ENCODE results near the gene XAF1.

XAF1 gene, protein sequence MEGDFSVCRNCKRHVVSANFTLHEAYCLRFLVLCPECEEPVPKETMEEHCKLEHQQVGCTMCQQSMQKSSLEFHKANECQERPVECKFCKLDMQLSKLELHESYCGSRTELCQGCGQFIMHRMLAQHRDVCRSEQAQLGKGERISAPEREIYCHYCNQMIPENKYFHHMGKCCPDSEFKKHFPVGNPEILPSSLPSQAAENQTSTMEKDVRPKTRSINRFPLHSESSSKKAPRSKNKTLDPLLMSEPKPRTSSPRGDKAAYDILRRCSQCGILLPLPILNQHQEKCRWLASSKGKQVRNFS

DNA sequence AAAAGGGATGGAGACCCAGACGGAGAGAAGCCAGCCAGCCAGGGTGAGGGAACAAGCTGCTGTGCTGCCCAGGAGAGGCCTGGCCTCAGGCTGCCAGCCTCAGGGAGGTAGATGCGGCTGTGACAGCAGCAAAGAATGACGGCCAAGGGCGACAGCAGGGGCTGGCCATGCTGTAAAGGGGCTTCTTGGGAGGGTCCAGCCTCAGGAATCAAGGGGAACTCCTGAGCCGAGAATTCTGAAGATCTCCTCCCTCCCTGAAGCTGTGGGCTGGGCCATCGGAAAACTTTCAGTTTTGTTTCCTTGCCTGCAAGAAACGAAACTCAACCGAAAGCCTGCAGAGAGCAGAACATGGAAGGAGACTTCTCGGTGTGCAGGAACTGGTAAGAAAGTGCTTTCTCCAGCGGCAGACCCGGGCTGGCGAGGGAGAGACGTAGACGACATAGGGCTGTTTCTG, at the start of gene XAF1:
XAF1 (plus strand) TSS at position 316 of the 454 bp plus-strand sequence; CDS start at position 349, 33 bp downstream.
- FAIRE-seq (no peak), DNase-seq (ENCODE audit: insufficient read length, low spot score) (no peak)
- TF ChIP-seq, protein P1, sequence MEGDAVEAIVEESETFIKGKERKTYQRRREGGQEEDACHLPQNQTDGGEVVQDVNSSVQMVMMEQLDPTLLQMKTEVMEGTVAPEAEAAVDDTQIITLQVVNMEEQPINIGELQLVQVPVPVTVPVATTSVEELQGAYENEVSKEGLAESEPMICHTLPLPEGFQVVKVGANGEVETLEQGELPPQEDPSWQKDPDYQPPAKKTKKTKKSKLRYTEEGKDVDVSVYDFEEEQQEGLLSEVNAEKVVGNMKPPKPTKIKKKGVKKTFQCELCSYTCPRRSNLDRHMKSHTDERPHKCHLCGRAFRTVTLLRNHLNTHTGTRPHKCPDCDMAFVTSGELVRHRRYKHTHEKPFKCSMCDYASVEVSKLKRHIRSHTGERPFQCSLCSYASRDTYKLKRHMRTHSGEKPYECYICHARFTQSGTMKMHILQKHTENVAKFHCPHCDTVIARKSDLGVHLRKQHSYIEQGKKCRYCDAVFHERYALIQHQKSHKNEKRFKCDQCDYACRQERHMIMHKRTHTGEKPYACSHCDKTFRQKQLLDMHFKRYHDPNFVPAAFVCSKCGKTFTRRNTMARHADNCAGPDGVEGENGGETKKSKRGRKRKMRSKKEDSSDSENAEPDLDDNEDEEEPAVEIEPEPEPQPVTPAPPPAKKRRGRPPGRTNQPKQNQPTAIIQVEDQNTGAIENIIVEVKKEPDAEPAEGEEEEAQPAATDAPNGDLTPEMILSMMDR (IDR thresholded peaks at IDR 0.05; ENCODE audit: insufficient read depth, missing control alignments): no peak

DNA sequence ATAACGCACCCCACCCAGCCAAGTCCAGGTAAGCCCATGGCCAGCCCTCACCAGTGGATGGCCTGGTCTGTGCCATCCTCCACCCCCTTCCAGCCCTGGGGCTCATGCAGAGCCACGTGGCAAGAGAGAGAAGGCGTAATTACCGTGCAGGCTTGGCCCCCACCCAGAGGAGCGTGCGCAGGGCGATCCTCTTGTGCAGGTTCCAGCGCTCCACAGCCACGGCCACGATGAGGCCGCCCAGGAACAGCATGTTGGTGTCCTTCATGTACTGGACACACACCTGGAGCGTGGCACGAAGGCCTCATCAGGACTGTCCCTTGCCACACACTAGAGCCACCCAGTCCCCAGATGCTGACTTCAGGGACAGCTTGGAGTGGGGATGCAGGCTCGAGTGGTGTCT, 49.3 kb upstream of the XAF1 start:
- FAIRE-seq (no peak), DNase-seq (ENCODE audit: insufficient read length, low spot score) (no peak)

DNA sequence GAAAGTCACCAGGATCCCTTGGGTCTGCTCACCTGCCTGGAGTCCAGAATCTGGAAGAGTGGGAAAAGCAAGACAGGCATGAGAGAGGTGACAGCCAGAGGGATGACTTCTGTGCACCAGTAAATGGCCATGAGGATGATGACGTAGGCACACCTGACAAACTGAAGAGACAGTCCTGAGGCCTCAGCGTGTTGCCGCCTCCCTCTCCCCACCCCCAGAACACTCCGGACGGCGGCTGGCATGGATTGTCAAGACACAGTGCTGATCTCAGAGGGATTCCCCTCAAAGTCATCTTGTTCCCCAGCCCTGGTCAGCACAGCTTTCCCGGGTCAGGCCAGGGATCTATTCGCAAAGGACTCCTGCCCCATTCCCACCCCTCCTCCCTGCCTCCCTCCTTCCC, 48.9 kb upstream of the XAF1 start:
- TF ChIP-seq, protein P1 (IDR thresholded peaks at IDR 0.05; ENCODE audit: insufficient read depth, missing control alignments): no peak
- DNase-seq (ENCODE audit: insufficient read length, low spot score) (no peak), FAIRE-seq (no peak)

More for the DNA sequence above, 49.3 kb upstream of the XAF1 start:
- TF ChIP-seq, protein P1 (IDR thresholded peaks at IDR 0.05; ENCODE audit: insufficient read depth, missing control alignments): no peak

DNA sequence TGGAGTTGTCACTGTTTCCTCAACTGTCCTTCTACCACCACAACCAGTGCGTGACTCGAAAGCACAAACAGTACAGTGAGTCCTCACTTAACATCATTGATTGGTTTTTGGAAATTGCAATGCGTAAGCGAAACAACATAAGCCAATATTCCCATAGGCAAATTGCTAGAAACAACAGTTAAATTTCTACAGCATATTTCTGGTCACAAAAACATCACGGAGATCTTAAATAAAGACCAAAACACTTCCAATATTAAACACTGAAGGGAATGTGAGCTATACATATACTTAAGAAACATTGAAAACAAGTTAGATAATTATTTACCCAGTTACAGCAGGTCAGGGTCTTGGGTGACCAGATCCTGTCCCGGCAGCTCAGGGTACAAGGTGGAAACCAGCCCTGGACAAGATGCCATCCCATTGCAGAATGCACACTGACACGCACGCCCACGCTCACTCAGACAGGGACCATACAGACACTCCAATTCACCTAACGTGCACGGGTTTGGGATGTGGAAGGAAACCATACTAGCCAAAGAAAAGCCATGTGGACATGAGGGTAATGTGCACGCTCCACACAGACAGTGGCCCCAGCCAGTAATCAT, 47.4 kb upstream of the XAF1 start:
- DNase-seq (ENCODE audit: insufficient read length, low spot score): no peak
- TF ChIP-seq, protein P1 (IDR thresholded peaks at IDR 0.05; ENCODE audit: insufficient read depth, missing control alignments): no peak
- FAIRE-seq: no peak

DNA sequence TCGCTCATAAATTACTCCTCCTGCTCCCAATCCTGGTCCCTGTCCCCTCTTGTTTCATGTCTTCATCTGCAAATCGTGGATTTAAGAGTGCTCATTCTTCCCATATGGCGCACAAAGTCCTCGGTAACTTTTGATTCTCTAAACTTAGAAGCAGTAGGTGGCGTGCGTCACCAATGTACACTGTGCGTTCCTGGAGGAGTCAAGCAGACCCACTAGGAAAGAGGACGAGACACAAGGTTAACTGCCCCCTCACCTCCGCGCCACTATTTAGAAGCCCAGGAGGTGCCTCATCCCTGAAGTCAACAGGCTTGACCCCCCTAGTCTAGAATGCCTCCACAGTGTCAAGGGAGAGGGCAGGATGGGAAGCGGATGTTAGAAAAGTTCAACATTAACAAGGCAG, 45.5 kb upstream of the XAF1 start:
- TF ChIP-seq, protein P1 (IDR thresholded peaks at IDR 0.05; ENCODE audit: insufficient read depth, missing control alignments): no peak
- DNase-seq (ENCODE audit: insufficient read length, low spot score) (no peak), FAIRE-seq (no peak)

DNA sequence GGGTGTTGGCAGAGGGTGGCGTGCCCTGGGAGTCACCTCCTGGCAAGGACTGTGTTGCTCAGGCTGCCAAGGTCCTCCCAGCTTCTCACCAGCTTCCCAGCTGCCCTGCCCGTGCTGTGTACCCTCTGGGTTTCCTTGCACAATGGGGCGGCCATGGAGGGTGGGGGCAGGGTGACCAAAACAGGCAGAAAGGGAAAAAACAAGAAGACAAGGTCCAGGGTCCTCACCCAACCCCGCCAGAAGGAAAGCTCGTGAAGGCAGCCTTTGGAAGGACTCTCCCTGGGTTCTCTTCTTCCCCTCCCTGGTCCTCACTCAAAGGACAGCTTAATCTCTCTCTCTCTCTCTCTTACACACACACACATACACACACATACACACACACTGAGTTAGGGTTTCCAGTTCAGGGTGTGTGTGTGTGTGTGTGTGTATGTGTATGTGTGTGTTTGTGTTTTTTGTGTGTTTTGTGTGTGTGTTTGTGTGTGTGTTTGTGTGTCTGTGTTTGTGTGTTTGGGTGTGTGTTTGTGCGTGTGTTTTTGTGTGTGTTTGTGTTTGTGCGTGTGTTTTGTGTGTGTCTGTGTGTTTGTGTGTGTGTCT, 44.7 kb upstream of the XAF1 start:
- TF ChIP-seq, protein P1 (IDR thresholded peaks at IDR 0.05; ENCODE audit: insufficient read depth, missing control alignments): no peak
- no peak for DNase-seq (ENCODE audit: insufficient read length, low spot score)
- FAIRE-seq: no peak

DNA sequence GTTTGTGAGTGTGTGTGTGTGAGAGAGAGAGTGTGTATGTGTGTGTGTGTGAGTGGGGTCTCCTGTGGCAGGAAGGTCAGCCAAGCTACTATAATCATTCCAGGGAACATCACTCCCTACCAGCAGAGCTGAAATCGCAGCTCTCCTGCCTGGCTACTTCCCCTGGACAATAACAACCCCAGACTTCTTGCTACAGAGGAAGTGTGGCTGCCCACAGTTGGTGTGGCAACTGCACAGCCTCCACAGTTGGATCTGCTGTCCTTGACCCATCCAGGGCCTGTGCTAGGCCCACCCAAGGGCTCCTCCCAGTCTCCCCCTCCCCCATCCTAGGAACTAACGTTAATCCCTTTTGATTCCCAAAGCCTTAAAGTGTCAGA, 44.2 kb upstream of the XAF1 start:
- TF ChIP-seq, protein P1 (IDR thresholded peaks at IDR 0.05; ENCODE audit: insufficient read depth, missing control alignments): no peak
- FAIRE-seq: no peak
- DNase-seq (ENCODE audit: insufficient read length, low spot score): no peak

Data from D721Med (cell line).